RKO (cell line): Measurements from ENCODE around the gene CDYL2.
A peak's percentile ranks its signal among the peaks of the same experiment; 100 is the strongest.

Experiments
- DNase-seq: peaks from one replicate; pipeline ENCODE4 v3.0.0-alpha.2; 2016; ENCODE audit warnings: low spot score

The CDYL2 gene

GRCh38 chr16:80620736-80621605, 183.4 kb downstream of the CDYL2 start:
- DNase-seq: no peak

- DNase-seq: no peak
Measured at GRCh38 chr16:80619824-80620223, 184.6 kb downstream of the CDYL2 start.

GRCh38 chr16:80618862-80619648, 185.3 kb downstream of the CDYL2 start:
- no peak for DNase-seq

GRCh38 chr16:80616362-80616761, 188.0 kb downstream of the CDYL2 start:
- no peak for DNase-seq

- DNase-seq: no peak
Measured at GRCh38 chr16:80615735-80616134, 188.7 kb downstream of the CDYL2 start.

GRCh38 chr16:80614908-80615671, 189.3 kb downstream of the CDYL2 start:
- DNase-seq: peak; percentile 84

- no peak for DNase-seq
Measured at GRCh38 chr16:80612461-80613017, 191.9 kb downstream of the CDYL2 start.

- no peak for DNase-seq
Measured at GRCh38 chr16:80611930-80612327, 192.5 kb downstream of the CDYL2 start.

- DNase-seq: no peak
Measured at GRCh38 chr16:80611171-80611929, 193.0 kb downstream of the CDYL2 start.

GRCh38 chr16:80610481-80611156, 193.8 kb downstream of the CDYL2 start:
- DNase-seq: no peak

- DNase-seq: no peak
Measured at GRCh38 chr16:80608946-80609345, 195.5 kb downstream of the CDYL2 start.

- DNase-seq: no peak
Measured at GRCh38 chr16:80607204-80607603, 197.2 kb downstream of the CDYL2 start.

GRCh38 chr16:80606221-80606766, 198.1 kb downstream of the CDYL2 start:
- DNase-seq: no peak

- no peak for DNase-seq
Measured at GRCh38 chr16:80604600-80605355, 199.6 kb downstream of the CDYL2 start.

- no peak for DNase-seq
Measured at GRCh38 chr16:80602894-80603293, 201.5 kb downstream of the CDYL2 start.

- no peak for DNase-seq
Measured at GRCh38 chr16:80601182-80601581, 203.2 kb downstream of the CDYL2 start.

- DNase-seq: no peak
Measured at GRCh38 chr16:80599466-80599865, 204.9 kb downstream of the CDYL2 start.

GRCh38 chr16:80596507-80597207, 207.7 kb downstream of the CDYL2 start:
- no peak for DNase-seq

GRCh38 chr16:80594756-80595155, 209.6 kb downstream of the CDYL2 start:
- no peak for DNase-seq
